ENCODE measurements around the gene MMAB.

DNA sequence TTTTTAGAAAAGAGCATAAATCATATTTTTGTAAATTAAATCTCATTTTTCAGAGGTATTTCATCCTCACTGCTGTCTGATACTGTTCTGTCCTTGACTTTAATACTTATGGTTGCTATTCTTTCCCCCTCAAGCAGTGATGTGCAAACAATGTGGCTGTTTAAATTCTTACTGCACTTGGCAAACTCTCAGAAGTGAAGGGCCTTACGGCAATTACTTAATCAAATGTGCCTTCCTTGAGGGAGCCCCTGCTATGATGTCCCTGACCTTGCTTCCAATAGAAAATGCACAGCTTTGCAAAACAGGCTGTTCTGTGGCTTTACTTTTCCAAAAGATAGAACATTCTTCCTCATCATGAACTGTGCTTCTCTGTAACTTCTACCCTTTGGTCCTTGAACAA, 60.7 kb downstream of the MMAB start:
- no peak for TF ChIP-seq CTCF (IDR thresholded peaks at IDR 0.05)
- no peak for TF ChIP-seq POLR2A (IDR thresholded peaks at IDR 0.05)

Data from tibial nerve (tissue), 3 donors.